Effector memory CD4-positive, alpha-beta T cell (primary cell): ENCODE data around the gene HDAC3.

Source experiments
- DNase-seq, 3 donors: peaks; one replicate each; pipeline ENCODE4 v3.0.0-alpha.2; 2020
- H3K27ac ChIP-seq: 2 replicates; pipeline ENCODE4 v1.7.0; 2013; ENCODE audit warnings: mild to moderate bottlenecking, low read length, moderate library complexity; ENCODE audit not compliant: insufficient read depth, poor library complexity, severe bottlenecking
- H3K27me3 ChIP-seq: replicated peaks from 2 replicates; pipeline ENCODE4 v1.7.0; 2013; ENCODE audit warnings: mild to moderate bottlenecking, low read length; ENCODE audit not compliant: insufficient read depth, control insufficient read depth, poor library complexity, severe bottlenecking
- H3K36me3 ChIP-seq: 2 replicates; pipeline ENCODE4 v1.7.0; 2013; ENCODE audit warnings: mild to moderate bottlenecking, low read length, moderate library complexity; ENCODE audit not compliant: control insufficient read depth, insufficient read depth
- H3K4me1 ChIP-seq: 2 replicates; pipeline ENCODE4 v1.7.0; 2013; ENCODE audit warnings: low read length, mild to moderate bottlenecking; ENCODE audit not compliant: control insufficient read depth, insufficient read depth, poor library complexity, severe bottlenecking
- H3K4me3 ChIP-seq: 2 replicates; pipeline ENCODE4 v1.7.0; 2013; ENCODE audit warnings: low read length, low read depth, mild to moderate bottlenecking; ENCODE audit not compliant: insufficient read depth, poor library complexity, severe bottlenecking
- H3K9me3 ChIP-seq: 2 replicates; pipeline ENCODE4 v1.7.0; 2013; ENCODE audit warnings: mild to moderate bottlenecking, low read length, moderate library complexity; ENCODE audit not compliant: control insufficient read depth

The HDAC3 gene

DNA sequence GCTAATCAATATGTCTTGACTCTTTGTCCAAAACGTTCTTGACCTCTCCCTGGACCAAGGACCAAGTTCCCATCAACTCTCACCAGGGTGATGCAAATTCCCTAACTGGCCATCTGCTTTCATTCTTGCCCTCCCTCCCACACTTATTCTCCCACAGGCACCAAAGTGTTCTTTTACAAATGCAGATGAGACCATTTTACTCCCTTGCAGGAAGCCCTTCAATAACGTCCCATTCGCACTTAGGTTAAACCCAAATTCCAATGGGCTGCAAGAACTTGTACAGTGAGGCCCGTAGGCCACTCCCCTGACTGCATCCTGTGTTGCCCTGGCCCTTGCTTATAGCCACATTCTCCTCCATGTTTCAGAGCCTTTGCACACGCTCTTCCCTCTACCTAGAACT, 38.1 kb upstream of the HDAC3 start:
- no peak for DNase-seq
- H3K4me3 ChIP-seq: no peak overlapping the region
- H3K4me1 ChIP-seq: no peaks in the 10 kb centered on the region
- H3K9me3 ChIP-seq: no peaks in the 10 kb centered on the region
- H3K36me3 ChIP-seq: no peaks in the 10 kb centered on the region
- no peak overlapping the region for H3K27ac ChIP-seq
- no peaks in the 10 kb centered on the region for H3K27me3 ChIP-seq

DNA sequence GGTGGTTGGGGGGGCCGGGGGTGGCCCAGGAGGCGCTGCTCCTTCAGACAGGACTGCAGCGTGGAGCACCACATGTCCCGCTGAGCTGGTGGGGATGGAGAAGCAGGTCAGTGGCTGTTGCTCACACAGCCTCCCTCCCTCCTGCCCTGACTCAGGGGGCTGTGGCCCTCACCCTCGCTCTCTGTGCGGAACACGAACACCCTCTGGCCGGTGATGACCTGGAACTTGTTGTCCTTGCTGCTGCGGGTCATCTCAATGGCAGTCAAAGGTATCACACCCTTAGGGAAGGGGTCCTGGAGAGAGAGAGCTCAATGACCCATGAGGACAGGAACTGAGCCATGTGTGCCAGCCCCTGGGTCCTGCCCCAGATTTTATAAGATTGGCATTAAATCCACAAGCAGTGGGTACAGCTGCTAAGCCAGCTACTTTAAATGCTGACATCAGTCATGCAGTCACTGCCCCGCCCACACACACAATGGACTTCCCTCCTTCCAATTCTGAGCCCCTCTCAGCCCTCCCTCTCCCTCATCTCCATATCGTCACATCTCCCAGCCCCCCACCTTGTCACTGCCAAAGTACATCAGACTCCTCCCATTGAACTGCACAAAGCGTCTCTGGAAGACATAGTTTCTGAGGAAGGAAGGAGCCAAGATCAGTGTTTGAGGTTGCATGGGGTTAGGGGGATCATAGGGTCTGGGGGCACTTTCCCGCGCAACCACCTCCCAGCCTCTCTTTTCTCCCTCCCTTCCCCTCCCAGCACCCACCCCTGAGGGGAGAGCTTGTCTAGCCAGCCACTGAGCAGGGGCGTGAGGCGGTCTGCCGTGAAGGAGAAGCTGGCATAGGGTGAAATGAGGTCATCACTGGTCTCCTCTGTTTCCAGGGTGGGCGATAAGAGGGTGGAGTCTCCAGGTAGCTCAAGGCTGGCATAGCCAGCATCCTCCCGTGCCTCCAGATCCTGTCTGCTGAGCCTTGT, 36.5 kb upstream of the HDAC3 start:
- Histone ChIP-seq H3K27me3 (no peaks in the 10 kb centered on the region), H3K9me3 (no peaks in the 10 kb centered on the region), H3K4me3 (no peak overlapping the region), H3K4me1 (no peaks in the 10 kb centered on the region), H3K36me3 (no peaks in the 10 kb centered on the region), H3K27ac (no peak overlapping the region)
- no peak for DNase-seq

DNA sequence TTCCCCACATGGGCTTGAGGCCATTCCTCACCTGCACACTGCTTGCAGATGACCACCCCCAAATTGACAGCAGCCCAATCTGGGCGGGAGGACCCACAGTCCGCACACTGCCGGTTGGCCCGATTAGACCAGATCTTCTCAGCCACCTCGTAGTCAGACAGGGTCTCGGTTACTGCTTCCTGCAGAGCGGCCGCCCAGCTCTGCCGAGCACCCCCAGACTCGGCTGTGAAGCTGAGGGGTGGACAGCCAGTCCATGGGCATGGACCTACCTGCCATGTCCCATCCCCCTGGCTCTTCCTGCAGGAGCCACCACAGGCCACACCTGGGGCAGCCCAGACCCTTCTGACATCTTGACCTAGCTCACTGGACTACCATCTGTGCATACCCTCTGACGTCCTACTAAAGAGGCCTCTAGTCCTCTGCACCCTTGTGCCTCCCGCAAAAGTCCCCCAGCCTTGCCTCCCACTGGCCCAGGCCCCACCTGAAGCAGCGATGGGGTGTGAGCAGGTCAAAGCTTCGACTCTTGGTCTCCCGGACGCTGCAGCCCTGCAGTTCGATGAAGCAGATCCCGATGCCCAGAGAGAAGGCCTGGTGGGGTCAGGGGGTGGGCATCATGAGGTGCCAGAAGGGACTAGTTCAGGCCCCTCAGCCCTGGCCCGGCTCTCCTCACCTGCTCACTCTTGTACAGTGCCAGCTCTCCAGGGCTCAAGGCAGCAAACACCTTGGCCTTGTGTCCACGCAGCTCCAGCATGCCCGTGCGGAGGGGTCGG, 35.6 kb upstream of the HDAC3 start:
- no peak for DNase-seq
- Histone ChIP-seq H3K27ac (no peak overlapping the region), H3K9me3 (no peaks in the 10 kb centered on the region), H3K4me3 (no peak overlapping the region), H3K36me3 (no peaks in the 10 kb centered on the region), H3K4me1 (no peaks in the 10 kb centered on the region), H3K27me3 (no peaks in the 10 kb centered on the region)

DNA sequence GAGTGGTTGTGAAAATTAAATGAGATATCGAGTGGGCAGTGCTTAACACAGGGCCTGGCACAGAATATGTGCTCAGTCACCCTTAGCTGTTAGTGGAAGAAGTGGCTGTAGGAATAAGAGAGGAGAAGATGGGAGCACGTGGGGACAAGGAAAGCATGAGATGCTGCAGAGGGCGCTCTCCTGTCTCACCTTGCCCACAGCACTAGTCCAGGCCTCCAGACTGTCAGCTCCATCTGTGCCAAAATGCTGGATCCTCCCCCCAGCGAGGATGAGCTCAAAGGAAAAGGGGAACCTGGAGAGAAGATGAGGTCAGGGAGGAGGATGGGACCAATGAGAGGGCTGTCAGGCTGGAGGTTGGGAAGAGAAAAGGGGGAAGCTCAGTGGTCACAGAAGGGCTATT, 32.9 kb upstream of the HDAC3 start:
- no peak overlapping the region for H3K27ac ChIP-seq
- H3K36me3 ChIP-seq: no peaks in the 10 kb centered on the region
- DNase-seq: no peak
- no peaks in the 10 kb centered on the region for H3K27me3 ChIP-seq
- no peaks in the 10 kb centered on the region for H3K4me1 ChIP-seq
- no peaks in the 10 kb centered on the region for H3K9me3 ChIP-seq
- no peak overlapping the region for H3K4me3 ChIP-seq

DNA sequence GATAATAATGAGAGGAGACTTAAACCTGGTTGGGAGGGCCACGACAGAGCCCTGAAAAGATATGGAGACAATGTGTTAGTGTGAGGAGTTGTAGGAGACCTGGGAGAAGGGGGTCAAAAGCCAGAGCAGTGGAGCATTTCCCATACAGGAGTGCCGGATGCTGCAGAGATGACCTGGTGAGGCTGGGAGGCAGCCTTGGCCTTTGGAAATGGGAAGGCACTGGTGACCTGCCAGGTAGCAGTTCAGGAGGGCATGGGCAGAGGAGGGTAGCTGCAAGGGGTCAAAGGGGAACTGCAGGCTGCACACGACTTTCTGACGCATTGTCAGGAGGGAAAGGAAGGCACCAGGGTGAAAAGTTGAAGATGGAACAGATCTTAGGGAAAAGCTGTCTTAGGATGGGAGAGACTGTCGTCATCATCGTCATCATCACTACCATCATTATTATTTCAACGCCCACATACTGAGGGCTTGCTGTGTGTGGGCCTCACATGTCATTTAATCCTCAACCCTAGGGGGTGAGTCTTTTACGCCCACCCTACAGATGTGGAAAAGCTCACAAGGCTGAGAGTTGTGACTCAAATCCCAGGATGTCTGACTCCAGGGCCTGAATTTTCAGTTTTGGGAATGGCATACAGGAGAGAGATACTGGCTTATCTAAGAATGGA, 32.1 kb upstream of the HDAC3 start:
- Histone ChIP-seq H3K9me3 (no peaks in the 10 kb centered on the region), H3K4me1 (no peaks in the 10 kb centered on the region), H3K4me3 (no peak overlapping the region), H3K36me3 (no peaks in the 10 kb centered on the region), H3K27me3 (no peaks in the 10 kb centered on the region), H3K27ac (no peak overlapping the region)
- no peak for DNase-seq

DNA sequence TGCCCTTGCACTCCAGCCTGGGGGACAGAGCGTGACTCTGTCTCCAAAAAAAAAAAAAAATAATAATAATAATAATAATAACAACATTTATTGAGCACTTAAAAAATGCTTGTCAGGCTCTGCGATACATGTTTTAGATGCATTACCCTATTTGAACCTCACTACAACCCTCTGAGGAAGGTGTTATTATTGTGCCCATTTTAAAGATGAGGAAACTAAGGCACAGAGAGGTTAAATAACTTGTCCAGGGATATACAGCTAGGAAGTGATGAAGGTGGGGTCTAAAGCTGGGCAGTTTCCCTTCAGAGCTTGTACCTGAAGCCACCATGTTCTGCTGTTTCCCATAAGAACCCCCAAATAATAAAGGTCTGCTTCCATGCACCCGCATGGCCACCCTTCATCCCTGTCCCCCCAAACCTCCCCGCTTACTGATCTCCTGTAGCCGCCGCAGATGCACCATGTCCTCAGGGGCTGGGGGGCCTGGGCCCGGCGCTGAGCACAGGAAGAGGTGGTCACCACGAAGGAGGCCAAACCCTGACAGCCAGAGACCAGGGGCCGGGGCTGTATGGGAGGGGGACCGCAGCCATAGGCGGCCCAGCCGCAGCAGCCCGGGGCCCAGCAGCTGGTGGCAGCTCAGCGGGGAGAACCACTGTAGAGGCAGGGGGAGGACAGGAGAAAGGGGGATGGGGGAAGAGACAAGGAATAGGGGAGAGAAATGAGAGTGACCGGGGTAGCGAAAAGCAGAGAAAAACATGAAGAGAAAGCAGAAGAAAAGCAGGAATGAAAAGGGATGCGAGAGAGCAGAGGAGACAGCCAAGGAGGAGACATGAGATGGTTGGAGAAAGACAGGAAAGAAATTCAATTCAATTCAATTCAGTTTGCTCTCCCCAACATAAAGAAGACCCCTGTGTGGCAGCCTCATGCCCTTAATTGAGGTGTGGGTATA, 29.6 kb upstream of the HDAC3 start:
- Histone ChIP-seq H3K27ac (no peak overlapping the region), H3K4me1 (no peaks in the 10 kb centered on the region), H3K27me3 (no peaks in the 10 kb centered on the region), H3K9me3 (no peaks in the 10 kb centered on the region), H3K4me3 (no peak overlapping the region), H3K36me3 (no peaks in the 10 kb centered on the region)
- DNase-seq: no peak

DNA sequence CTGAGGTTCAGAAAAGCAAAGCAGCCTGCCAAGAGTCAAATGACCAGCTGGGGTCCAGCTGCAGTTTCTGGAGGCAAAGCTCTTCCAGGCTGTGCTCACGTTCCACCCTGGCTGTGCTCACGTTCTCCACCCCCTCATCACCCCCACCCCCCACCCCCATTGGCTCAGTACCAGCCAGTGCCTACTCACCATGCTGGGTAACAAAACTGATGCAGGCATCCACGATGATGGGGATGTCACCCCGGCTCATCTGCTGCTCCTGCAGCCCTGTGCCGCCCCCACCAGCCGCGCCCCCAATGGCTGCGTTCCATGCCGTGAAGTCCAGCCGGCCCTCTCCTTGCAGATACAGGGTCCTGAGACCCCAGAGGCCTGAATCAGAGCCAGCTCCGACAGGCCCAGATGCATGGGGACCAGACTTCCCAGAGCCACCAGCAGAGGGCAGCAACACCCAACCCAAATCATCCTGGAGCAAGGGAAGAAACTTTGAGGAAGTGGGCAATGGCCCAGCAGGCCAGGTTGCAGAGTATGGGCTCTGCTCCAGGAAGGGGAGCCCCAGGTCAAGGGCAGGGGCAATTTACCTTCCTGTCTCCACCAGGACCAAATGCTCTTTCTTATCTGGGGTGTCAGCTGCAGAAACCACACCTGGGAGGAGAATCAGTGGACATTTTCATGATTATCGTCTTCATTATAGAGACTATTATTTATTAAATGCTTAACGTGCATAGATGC, 28.2 kb upstream of the HDAC3 start:
- Histone ChIP-seq H3K9me3 (no peaks in the 10 kb centered on the region), H3K27me3 (no peaks in the 10 kb centered on the region), H3K4me1 (no peaks in the 10 kb centered on the region), H3K4me3 (no peak overlapping the region), H3K27ac (no peak overlapping the region), H3K36me3 (no peaks in the 10 kb centered on the region)
- peak; percentile 42 to 62 (median 47) for DNase-seq

DNA sequence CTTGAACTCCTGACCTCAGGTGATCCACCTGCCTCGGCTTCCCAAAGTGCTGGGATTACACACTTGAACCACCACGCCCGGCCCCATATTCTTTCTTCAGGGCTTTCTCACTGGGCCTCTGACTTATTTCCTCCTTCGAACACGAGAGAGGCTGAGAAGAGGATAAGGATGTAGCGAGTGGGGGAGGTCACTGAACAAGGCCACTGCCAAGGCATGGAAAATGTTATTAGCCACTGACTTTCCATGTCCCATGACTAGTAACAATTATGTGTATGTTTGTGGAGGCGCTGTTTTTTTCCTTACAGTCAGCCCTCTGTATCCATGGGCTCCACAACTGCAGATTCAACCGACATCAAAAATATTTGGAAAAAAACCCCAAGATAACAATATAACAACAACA, 26.9 kb upstream of the HDAC3 start:
- no peaks in the 10 kb centered on the region for H3K4me1 ChIP-seq
- H3K27me3 ChIP-seq: no peaks in the 10 kb centered on the region
- H3K27ac ChIP-seq: no peak overlapping the region
- DNase-seq: no peak
- H3K36me3 ChIP-seq: no peaks in the 10 kb centered on the region
- H3K9me3 ChIP-seq: no peaks in the 10 kb centered on the region
- no peak overlapping the region for H3K4me3 ChIP-seq

DNA sequence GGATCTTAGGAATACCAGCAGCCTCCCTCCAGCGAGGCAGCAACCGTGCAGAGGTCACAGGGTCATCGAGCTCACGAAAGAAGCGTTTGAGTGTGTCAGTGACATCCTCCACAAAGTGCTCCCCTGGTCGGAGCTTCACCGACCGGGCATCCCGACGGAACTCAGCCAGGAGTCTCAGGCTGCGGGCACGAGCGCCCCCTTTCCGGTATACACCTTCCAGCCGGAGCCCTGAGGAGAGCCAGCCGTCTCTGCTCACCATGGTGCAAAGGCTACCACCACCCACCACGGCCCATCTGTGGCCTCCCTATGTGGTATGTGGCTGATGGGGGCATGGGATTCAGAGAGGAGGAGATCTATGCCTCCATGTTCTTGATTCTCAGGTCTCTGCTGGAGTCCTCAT, 25.4 kb upstream of the HDAC3 start:
- no peak overlapping the region for H3K4me3 ChIP-seq

More for the DNA sequence above, 25.4 kb upstream of the HDAC3 start:
- Histone ChIP-seq H3K27ac (no peak overlapping the region), H3K36me3 (no peaks in the 10 kb centered on the region), H3K4me1 (no peaks in the 10 kb centered on the region), H3K9me3 (no peaks in the 10 kb centered on the region), H3K27me3 (no peaks in the 10 kb centered on the region)
- DNase-seq: no peak
